COLO668 (cell line): ENCODE data around the gene CUL1.

ENCODE experiments used
- DNase-seq: peaks from one replicate; lab custom pipeline; 2025; ENCODE audit not compliant: unreplicated experiment; lab: John Stamatoyannopoulos, UW

The CUL1 gene

GRCh38 chr7:148754912-148755311 is 56.2 kb downstream of the CUL1 start:
- no peak for DNase-seq

- no peak for DNase-seq
Measured at GRCh38 chr7:148761499-148762278, 63.0 kb downstream of the CUL1 start.

GRCh38 chr7:148763622-148764021 is 64.9 kb downstream of the CUL1 start:
- no peak for DNase-seq

GRCh38 chr7:148770004-148770403 is 71.3 kb downstream of the CUL1 start:
- no peak for DNase-seq

GRCh38 chr7:148772297-148773089 is 73.8 kb downstream of the CUL1 start:
- DNase-seq: no peak

GRCh38 chr7:148773334-148773733 is 74.6 kb downstream of the CUL1 start:
- no peak for DNase-seq

- no peak for DNase-seq
Measured at GRCh38 chr7:148774471-148774870, 75.8 kb downstream of the CUL1 start.

GRCh38 chr7:148782757-148783456 is 84.2 kb downstream of the CUL1 start:
- DNase-seq: no peak

GRCh38 chr7:148783801-148784527 is 85.3 kb downstream of the CUL1 start:
- DNase-seq: no peak

- DNase-seq: no peak
Measured at GRCh38 chr7:148787571-148788295, 89.0 kb downstream of the CUL1 start.

GRCh38 chr7:148789220-148789619 is 90.5 kb downstream of the CUL1 start:
- DNase-seq: no peak

GRCh38 chr7:148790131-148790726 is 91.5 kb downstream of the CUL1 start:
- no peak for DNase-seq

GRCh38 chr7:148790850-148791249 is 92.1 kb downstream of the CUL1 start:
- DNase-seq: no peak

- no peak for DNase-seq
Measured at GRCh38 chr7:148791546-148791945, 92.8 kb downstream of the CUL1 start.

GRCh38 chr7:148793590-148793989 is 94.9 kb downstream of the CUL1 start:
- DNase-seq: no peak

GRCh38 chr7:148794476-148794875 is 95.8 kb downstream of the CUL1 start:
- no peak for DNase-seq

GRCh38 chr7:148796841-148797240 is 98.1 kb downstream of the CUL1 start:
- DNase-seq: no peak

- no peak for DNase-seq
Measured at GRCh38 chr7:148799893-148800555, 101.3 kb downstream of the CUL1 start.

- no peak for DNase-seq
Measured at GRCh38 chr7:148800677-148801076, 102.0 kb downstream of the CUL1 start.
